ENCODE data around the gene FTSJ1. TPM values are rescaled to one million over a fixed set of nuclear protein-coding genes. Genes with fewer than 3 reads are reported as not detected.

The FTSJ1 gene
- total RNA-seq, 1 donor: 55.0 TPM

GRCh38 chrX:48487362-48487798 is 11.4 kb downstream of the FTSJ1 start:
- TF ChIP-seq, protein P1, sequence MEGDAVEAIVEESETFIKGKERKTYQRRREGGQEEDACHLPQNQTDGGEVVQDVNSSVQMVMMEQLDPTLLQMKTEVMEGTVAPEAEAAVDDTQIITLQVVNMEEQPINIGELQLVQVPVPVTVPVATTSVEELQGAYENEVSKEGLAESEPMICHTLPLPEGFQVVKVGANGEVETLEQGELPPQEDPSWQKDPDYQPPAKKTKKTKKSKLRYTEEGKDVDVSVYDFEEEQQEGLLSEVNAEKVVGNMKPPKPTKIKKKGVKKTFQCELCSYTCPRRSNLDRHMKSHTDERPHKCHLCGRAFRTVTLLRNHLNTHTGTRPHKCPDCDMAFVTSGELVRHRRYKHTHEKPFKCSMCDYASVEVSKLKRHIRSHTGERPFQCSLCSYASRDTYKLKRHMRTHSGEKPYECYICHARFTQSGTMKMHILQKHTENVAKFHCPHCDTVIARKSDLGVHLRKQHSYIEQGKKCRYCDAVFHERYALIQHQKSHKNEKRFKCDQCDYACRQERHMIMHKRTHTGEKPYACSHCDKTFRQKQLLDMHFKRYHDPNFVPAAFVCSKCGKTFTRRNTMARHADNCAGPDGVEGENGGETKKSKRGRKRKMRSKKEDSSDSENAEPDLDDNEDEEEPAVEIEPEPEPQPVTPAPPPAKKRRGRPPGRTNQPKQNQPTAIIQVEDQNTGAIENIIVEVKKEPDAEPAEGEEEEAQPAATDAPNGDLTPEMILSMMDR (IDR thresholded peaks at IDR 0.05; ENCODE audit: insufficient read depth, low read length): no peak
- no peak overlapping the region for H3K4me3 ChIP-seq (ENCODE audit: low read depth, low read length)
- peak; percentile 78 for DNase-seq (ENCODE audit: low read depth)

- TF ChIP-seq, protein P1 (IDR thresholded peaks at IDR 0.05; ENCODE audit: insufficient read depth, low read length): no peak
- no peak for DNase-seq (ENCODE audit: low read depth)
- no peak overlapping the region for H3K4me3 ChIP-seq (ENCODE audit: low read depth, low read length)
Measured at GRCh38 chrX:48488034-48488433, 12.0 kb downstream of the FTSJ1 start.

GRCh38 chrX:48489296-48489695 is 13.3 kb downstream of the FTSJ1 start:
- TF ChIP-seq, protein P1 (IDR thresholded peaks at IDR 0.05; ENCODE audit: insufficient read depth, low read length): no peak
- no peak overlapping the region for H3K4me3 ChIP-seq (ENCODE audit: low read depth, low read length)
- DNase-seq (ENCODE audit: low read depth): no peak

DNA sequence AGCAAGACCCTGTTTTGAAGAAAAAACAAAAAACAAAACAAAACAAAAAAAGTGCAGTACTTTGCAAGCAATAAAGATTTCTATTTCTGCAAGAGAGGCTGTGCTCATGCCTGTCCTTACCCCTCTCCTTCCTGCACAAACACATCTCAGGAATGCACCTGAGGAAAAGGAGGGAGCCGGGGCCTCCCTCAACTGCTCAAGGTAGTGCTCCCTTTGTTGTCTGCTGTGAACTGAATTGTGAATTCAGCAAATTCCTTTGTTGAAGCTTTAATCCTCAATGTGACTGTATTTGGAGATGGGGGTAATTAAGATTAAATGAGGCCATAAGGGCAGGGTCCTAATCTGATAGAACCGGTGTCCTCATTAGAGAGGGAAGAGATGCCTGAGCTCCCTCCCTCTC is 13.9 kb downstream of the FTSJ1 start:
- no peak for DNase-seq (ENCODE audit: low read depth)
- TF ChIP-seq, protein P1 (IDR thresholded peaks at IDR 0.05; ENCODE audit: insufficient read depth, low read length): no peak
- no peak overlapping the region for H3K4me3 ChIP-seq (ENCODE audit: low read depth, low read length)

DNA sequence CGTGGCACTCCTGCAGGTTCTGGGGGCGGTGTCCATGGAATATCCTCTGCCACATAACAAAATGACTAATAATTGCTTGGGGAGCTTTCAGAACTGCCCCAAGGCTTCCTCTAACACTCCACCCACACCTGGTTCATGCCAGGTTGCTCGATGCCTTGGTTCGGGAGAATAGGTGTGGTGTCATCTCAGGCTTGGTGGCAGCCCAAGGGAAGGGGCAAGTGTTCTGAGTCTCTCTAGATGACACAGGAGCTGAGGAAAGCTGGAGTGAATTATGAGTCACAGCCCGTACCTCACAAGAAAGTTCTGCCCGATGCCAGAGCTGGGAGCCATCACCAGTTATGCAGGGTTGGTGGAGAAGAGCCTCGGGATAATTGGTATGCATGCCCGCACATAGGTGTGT is 14.7 kb downstream of the FTSJ1 start:
- TF ChIP-seq, protein P1 (IDR thresholded peaks at IDR 0.05; ENCODE audit: insufficient read depth, low read length): no peak
- no peak for DNase-seq (ENCODE audit: low read depth)
- no peak overlapping the region for H3K4me3 ChIP-seq (ENCODE audit: low read depth, low read length)

DNA sequence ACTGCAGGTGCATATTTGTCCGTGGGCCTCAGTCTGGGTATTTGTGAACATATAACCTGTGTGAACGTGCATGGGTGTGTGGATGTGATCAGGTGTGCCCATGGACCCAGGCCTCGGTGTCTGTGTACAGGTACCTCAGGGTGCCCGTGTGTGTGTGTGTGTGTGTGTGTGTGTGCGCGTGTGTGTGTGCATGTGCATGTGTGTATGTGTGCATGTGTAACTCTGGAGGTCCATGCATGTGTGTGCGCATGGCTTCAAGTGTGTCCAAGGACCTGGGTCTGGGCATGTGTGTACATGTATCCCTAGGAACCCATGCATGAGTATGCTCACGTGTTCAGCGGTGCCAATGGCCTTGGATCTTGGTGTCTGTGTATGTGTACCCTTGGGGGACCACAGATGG is 15.8 kb downstream of the FTSJ1 start:
- no peak for DNase-seq (ENCODE audit: low read depth)
- H3K4me3 ChIP-seq (ENCODE audit: low read depth, low read length): no peak overlapping the region
- TF ChIP-seq, protein P1 (IDR thresholded peaks at IDR 0.05; ENCODE audit: insufficient read depth, low read length): no peak

- no peak for DNase-seq (ENCODE audit: low read depth)
- TF ChIP-seq, protein P1 (IDR thresholded peaks at IDR 0.05; ENCODE audit: insufficient read depth, low read length): no peak
- H3K4me3 ChIP-seq (ENCODE audit: low read depth, low read length): no peak overlapping the region
Measured at GRCh38 chrX:48492293-48492910, 16.4 kb downstream of the FTSJ1 start.
